ENCODE results near the gene AVPR2. TPM values are rescaled to one million over a fixed set of nuclear protein-coding genes. Genes with fewer than 3 reads are reported as not detected.

AVPR2 gene
- total RNA-seq, 1 experiment from 2014 or later = 10.6 TPM

DNA sequence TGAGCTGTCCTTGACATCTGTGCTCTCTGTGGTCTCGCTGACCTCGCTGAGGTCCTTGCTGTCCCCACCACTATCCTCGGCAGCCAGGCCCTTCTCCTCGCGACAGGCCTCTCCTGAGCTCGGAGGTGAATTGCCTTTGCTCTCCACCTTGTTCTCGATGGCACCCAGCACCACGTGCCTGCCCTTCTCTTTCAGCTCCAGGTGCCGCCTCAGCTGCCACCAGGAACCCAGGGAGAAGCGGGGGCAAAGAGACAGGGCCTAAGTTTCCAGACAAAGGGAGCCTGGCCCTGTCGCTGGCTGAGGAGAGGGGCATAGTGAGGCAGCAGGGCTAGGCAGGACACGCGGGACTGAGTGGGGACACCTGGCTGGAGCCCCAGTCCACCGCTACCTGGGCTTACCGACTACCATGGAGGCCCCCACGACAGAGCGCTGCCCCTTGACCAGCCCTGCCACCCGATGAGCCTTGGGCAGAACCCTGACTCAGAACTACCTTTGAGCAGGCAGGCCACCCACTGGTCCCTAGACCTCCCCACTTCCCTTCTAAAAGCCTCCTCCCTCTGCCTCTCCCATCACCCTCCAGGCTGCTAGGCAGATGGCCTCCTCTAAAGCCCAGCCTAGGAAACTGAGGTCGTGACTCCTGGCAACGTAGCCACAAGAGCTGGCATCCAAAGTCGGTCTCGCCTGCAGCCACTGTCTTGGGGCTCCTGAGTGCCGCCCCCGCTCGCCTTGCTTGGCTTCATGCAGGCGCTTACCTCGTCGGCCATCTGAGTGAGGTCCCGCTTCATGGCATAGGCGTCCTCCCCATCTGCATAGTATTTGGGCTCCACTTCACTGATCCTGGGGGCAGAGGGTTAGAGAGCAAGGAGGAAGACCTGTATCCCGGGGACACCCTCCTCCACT is 25.8 kb downstream of the AVPR2 start:
- peaks cover 36% of the 10 kb centered on the region for H3K4me1 ChIP-seq (ENCODE audit: control insufficient read depth, insufficient read depth, low read length)
- in situ Hi-C loops (cut with HindIII; ENCODE audit: low pct_unique_long_range_greater_than_20kb, low sequenced_read_pairs) (no loop called here), intact Hi-C loops (cut with micrococcal nuclease; ENCODE audit: unreplicated experiment) (no loop called here)
- H3K4me3 ChIP-seq (ENCODE audit: low read depth in 2 of 2, low read length in 2 of 2) = no peak overlapping the region
- peaks cover 7% of the 10 kb centered on the region for H3K36me3 ChIP-seq (ENCODE audit: control insufficient read depth, insufficient read depth, low read length)
- TF ChIP-seq TCF7L2 (IDR thresholded peaks at IDR 0.05; ENCODE audit: low read depth, low read length) = no peak
- TF ChIP-seq, protein P1, sequence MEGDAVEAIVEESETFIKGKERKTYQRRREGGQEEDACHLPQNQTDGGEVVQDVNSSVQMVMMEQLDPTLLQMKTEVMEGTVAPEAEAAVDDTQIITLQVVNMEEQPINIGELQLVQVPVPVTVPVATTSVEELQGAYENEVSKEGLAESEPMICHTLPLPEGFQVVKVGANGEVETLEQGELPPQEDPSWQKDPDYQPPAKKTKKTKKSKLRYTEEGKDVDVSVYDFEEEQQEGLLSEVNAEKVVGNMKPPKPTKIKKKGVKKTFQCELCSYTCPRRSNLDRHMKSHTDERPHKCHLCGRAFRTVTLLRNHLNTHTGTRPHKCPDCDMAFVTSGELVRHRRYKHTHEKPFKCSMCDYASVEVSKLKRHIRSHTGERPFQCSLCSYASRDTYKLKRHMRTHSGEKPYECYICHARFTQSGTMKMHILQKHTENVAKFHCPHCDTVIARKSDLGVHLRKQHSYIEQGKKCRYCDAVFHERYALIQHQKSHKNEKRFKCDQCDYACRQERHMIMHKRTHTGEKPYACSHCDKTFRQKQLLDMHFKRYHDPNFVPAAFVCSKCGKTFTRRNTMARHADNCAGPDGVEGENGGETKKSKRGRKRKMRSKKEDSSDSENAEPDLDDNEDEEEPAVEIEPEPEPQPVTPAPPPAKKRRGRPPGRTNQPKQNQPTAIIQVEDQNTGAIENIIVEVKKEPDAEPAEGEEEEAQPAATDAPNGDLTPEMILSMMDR (IDR thresholded peaks at IDR 0.05) = no peak
- no peak for TF ChIP-seq SIN3A (IDR thresholded peaks at IDR 0.05; ENCODE audit: borderline replicate concordance, insufficient read depth, low read depth, low read length)
- TF ChIP-seq, protein P2, sequence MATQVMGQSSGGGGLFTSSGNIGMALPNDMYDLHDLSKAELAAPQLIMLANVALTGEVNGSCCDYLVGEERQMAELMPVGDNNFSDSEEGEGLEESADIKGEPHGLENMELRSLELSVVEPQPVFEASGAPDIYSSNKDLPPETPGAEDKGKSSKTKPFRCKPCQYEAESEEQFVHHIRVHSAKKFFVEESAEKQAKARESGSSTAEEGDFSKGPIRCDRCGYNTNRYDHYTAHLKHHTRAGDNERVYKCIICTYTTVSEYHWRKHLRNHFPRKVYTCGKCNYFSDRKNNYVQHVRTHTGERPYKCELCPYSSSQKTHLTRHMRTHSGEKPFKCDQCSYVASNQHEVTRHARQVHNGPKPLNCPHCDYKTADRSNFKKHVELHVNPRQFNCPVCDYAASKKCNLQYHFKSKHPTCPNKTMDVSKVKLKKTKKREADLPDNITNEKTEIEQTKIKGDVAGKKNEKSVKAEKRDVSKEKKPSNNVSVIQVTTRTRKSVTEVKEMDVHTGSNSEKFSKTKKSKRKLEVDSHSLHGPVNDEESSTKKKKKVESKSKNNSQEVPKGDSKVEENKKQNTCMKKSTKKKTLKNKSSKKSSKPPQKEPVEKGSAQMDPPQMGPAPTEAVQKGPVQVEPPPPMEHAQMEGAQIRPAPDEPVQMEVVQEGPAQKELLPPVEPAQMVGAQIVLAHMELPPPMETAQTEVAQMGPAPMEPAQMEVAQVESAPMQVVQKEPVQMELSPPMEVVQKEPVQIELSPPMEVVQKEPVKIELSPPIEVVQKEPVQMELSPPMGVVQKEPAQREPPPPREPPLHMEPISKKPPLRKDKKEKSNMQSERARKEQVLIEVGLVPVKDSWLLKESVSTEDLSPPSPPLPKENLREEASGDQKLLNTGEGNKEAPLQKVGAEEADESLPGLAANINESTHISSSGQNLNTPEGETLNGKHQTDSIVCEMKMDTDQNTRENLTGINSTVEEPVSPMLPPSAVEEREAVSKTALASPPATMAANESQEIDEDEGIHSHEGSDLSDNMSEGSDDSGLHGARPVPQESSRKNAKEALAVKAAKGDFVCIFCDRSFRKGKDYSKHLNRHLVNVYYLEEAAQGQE (IDR thresholded peaks at IDR 0.05; ENCODE audit: insufficient read depth in 1 of 2, low read depth in 2 of 2, low read length in 1 of 2) = no peak
- no peak for TF ChIP-seq POLR2AphosphoS5 (IDR thresholded peaks at IDR 0.05; ENCODE audit: low read depth, low read length)
- ChIA-PET POLR2A (interaction anchor here (0.7 kb wide), 1 partner anchor 7 kb away, joined by 3 read pairs; no protein-coding TSS in a partner anchor), CTCF (no interaction called here)
- DNase-seq (ENCODE audit: low read depth, low spot score) = no peak
- BruUV-seq (replicated peaks) = no TSS peak
- no peaks in the 10 kb centered on the region for H3K27me3 ChIP-seq (ENCODE audit: control insufficient read depth, insufficient read depth, low read length)
- H3K27ac ChIP-seq (ENCODE audit: low read length) = peak overlapping the region; percentile 79
- H3K9me3 ChIP-seq (ENCODE audit: control insufficient read depth, insufficient read depth, low read depth, low read length) = no peaks in the 10 kb centered on the region
- no peak for ATAC-seq

DNA sequence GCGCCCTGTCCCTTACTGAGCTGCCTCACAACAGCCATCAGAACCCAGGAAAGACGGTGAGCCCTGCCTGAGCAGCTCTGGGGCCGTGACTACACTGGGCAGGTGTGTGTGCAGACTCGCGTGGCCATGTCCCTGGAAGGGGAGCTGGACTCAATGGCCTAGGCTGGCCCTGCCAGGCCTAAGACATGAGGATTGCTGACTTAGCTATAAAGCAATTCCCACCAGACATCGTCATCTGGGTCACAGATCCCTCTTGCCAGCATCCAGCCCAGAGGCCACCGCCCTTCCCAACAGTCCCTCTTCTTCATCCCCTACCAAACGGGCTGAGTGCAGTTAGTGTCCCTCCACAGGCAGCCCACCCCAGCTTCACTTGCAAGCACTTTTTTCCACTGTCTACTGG is 26.7 kb downstream of the AVPR2 start:
- ChIA-PET CTCF (no interaction called here), POLR2A (interaction anchor here (0.7 kb wide), 1 partner anchor 8 kb away, joined by 3 read pairs; no protein-coding TSS in a partner anchor)
- TF ChIP-seq SIN3A (IDR thresholded peaks at IDR 0.05; ENCODE audit: borderline replicate concordance, insufficient read depth, low read depth, low read length) = no peak
- TF ChIP-seq, protein P1 (IDR thresholded peaks at IDR 0.05) = no peak
- no peak for TF ChIP-seq POLR2AphosphoS5 (IDR thresholded peaks at IDR 0.05; ENCODE audit: low read depth, low read length)
- no peak for TF ChIP-seq TCF7L2 (IDR thresholded peaks at IDR 0.05; ENCODE audit: low read depth, low read length)
- TF ChIP-seq, protein P2 (IDR thresholded peaks at IDR 0.05; ENCODE audit: insufficient read depth in 1 of 2, low read depth in 2 of 2, low read length in 1 of 2) = no peak
- Histone ChIP-seq H3K27ac (ENCODE audit: low read length) (peak overlapping the region; percentile 34; the same call in 1 of the 2 replicates), H3K36me3 (ENCODE audit: control insufficient read depth, insufficient read depth, low read length) (peaks cover 7% of the 10 kb centered on the region), H3K27me3 (ENCODE audit: control insufficient read depth, insufficient read depth, low read length) (no peaks in the 10 kb centered on the region), H3K4me1 (ENCODE audit: control insufficient read depth, insufficient read depth, low read length) (peaks cover 36% of the 10 kb centered on the region), H3K4me3 (ENCODE audit: low read depth in 2 of 2, low read length in 2 of 2) (no peak overlapping the region), H3K9me3 (ENCODE audit: control insufficient read depth, insufficient read depth, low read depth, low read length) (no peaks in the 10 kb centered on the region)
- in situ Hi-C loops (cut with HindIII; ENCODE audit: low pct_unique_long_range_greater_than_20kb, low sequenced_read_pairs) (no loop called here), intact Hi-C loops (cut with micrococcal nuclease; ENCODE audit: unreplicated experiment) (no loop called here)
- DNase-seq (ENCODE audit: low read depth, low spot score) = no peak
- no peak for ATAC-seq
- no TSS peak for BruUV-seq (replicated peaks)
